Measurements from ENCODE around the gene EIPR1. TPM values are rescaled to one million over a fixed set of nuclear protein-coding genes. Genes with fewer than 3 reads are reported as not detected.

Gene EIPR1
- total and polyA plus RNA-seq, 2 donors (not counting 1 experiment from before 2014, with no cell fraction given): 22.3 to 23.9 TPM

DNA sequence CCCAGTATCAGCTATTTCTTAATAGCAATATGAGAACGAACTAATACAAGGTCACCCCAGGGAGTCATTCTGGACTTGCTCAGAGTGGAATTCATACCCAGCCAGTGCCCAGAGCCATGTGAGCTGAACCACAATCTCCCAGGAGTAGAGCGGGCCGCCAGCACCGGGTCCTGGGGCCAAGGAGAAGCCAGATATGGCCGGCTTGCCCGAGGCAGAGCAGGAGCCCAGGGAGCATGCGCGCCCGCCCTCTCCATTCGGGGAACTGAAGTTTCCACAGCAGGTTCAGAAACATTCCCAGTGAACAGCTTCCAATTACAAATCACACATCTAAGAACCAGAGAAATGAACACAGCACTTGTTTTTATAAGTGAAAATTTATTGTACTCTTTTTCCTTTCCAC lies 37.5 kb downstream of the EIPR1 start:
- Histone ChIP-seq H3K4me3 (replicated peaks in 1 of 4; ENCODE audit: control extremely low read depth in 1 of 4, insufficient read depth in 1 of 4, low read depth in 3 of 4, low read length in 4 of 4) (no peak overlapping the region), H2AFZ (ENCODE audit: low read length) (no peak overlapping the region), H3K4me2 (ENCODE audit: extremely low read depth, insufficient read depth, low read length) (no peak overlapping the region), H3K79me2 (ENCODE audit: control insufficient read depth, insufficient read depth, low read length) (no peaks in the 10 kb centered on the region), H3K4me1 (ENCODE audit: control insufficient read depth, extremely low read depth, insufficient read depth, low read length) (no peaks in the 10 kb centered on the region), H3K9me3 (ENCODE audit: control insufficient read depth, insufficient read depth, low read depth, low read length) (no peaks in the 10 kb centered on the region), H4K20me1 (ENCODE audit: control insufficient read depth, extremely low read depth, insufficient read depth, low read length) (no peaks in the 10 kb centered on the region), H3K36me3 (ENCODE audit: control insufficient read depth, insufficient read depth, low read length) (no peaks in the 10 kb centered on the region), H3K27me3 (ENCODE audit: control insufficient read depth, insufficient read depth, low read length) (no peaks in the 10 kb centered on the region), H3K27ac (ENCODE audit: insufficient read depth, low read length) (no peak overlapping the region), H3K9ac (ENCODE audit: insufficient read depth, low read length) (no peak overlapping the region)
- DNase-seq (ENCODE audit: low read depth in 2 of 2): no peak
- TF ChIP-seq, protein P1, sequence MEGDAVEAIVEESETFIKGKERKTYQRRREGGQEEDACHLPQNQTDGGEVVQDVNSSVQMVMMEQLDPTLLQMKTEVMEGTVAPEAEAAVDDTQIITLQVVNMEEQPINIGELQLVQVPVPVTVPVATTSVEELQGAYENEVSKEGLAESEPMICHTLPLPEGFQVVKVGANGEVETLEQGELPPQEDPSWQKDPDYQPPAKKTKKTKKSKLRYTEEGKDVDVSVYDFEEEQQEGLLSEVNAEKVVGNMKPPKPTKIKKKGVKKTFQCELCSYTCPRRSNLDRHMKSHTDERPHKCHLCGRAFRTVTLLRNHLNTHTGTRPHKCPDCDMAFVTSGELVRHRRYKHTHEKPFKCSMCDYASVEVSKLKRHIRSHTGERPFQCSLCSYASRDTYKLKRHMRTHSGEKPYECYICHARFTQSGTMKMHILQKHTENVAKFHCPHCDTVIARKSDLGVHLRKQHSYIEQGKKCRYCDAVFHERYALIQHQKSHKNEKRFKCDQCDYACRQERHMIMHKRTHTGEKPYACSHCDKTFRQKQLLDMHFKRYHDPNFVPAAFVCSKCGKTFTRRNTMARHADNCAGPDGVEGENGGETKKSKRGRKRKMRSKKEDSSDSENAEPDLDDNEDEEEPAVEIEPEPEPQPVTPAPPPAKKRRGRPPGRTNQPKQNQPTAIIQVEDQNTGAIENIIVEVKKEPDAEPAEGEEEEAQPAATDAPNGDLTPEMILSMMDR (conservative IDR thresholded peaks at IDR 0.05 in 1 of 2, IDR thresholded peaks at IDR 0.05 in 1 of 2; ENCODE audit: low read depth in 1 of 2, low read length in 2 of 2): no peak
- TF ChIP-seq EZH2 (IDR thresholded peaks at IDR 0.05; ENCODE audit: low read length, missing control alignments): no peak

DNA sequence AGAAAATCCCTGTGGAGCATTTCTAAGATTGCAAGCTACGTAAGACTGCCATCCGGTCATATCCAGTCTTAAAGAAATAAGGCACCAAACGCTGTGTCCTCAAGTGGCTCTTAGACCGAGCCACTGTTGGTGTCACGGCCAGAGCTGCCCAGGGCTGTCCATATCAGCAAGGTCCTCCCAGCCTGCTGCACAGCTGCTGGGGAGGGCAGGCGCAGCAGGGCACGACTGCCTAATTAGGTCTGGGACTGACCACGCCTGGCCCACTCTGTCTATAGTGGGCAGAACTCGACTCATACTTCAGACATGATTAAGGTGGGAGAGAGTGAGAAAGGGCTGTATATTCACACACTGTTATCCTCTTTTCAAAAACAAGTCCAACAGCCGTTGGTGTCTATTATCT lies 39.3 kb downstream of the EIPR1 start:
- Histone ChIP-seq H3K4me3 (replicated peaks in 1 of 4; ENCODE audit: control extremely low read depth in 1 of 4, insufficient read depth in 1 of 4, low read depth in 3 of 4, low read length in 4 of 4) (no peak overlapping the region), H3K9me3 (ENCODE audit: control insufficient read depth, insufficient read depth, low read depth, low read length) (no peaks in the 10 kb centered on the region), H3K36me3 (ENCODE audit: control insufficient read depth, insufficient read depth, low read length) (no peaks in the 10 kb centered on the region), H3K4me1 (ENCODE audit: control insufficient read depth, extremely low read depth, insufficient read depth, low read length) (no peaks in the 10 kb centered on the region), H3K4me2 (ENCODE audit: extremely low read depth, insufficient read depth, low read length) (no peak overlapping the region), H4K20me1 (ENCODE audit: control insufficient read depth, extremely low read depth, insufficient read depth, low read length) (no peaks in the 10 kb centered on the region), H3K79me2 (ENCODE audit: control insufficient read depth, insufficient read depth, low read length) (no peaks in the 10 kb centered on the region), H3K27ac (ENCODE audit: insufficient read depth, low read length) (no peak overlapping the region), H3K27me3 (ENCODE audit: control insufficient read depth, insufficient read depth, low read length) (no peaks in the 10 kb centered on the region), H2AFZ (ENCODE audit: low read length) (no peak overlapping the region), H3K9ac (ENCODE audit: insufficient read depth, low read length) (no peak overlapping the region)
- TF ChIP-seq EZH2 (IDR thresholded peaks at IDR 0.05; ENCODE audit: low read length, missing control alignments): no peak
- TF ChIP-seq, protein P1 (conservative IDR thresholded peaks at IDR 0.05 in 1 of 2, IDR thresholded peaks at IDR 0.05 in 1 of 2; ENCODE audit: low read depth in 1 of 2, low read length in 2 of 2): no peak
- DNase-seq (ENCODE audit: low read depth in 2 of 2): no peak

DNA sequence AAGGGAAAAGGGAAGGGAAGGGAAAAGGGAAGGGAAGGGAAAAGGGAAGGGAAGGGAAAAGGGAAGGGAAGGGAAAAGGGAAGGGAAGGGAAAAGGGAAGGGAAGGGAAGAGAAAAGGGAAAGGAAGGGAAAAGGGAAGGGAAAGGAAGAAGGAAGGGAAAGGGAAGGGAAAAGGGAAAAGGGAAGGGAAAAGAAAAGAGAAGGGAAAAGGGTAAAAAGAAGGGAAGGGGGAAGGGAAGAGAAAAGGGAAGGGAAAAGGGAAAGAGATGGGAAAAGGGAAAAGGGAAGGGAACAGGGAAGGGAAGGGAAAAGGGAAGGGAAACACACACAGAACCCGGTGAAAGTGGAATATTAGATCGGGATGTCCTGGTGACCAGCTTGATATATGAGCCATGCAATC lies 40.8 kb downstream of the EIPR1 start:
- Histone ChIP-seq H3K36me3 (ENCODE audit: control insufficient read depth, insufficient read depth, low read length) (no peaks in the 10 kb centered on the region), H3K27me3 (ENCODE audit: control insufficient read depth, insufficient read depth, low read length) (no peaks in the 10 kb centered on the region), H3K27ac (ENCODE audit: insufficient read depth, low read length) (no peak overlapping the region), H2AFZ (ENCODE audit: low read length) (no peak overlapping the region), H3K79me2 (ENCODE audit: control insufficient read depth, insufficient read depth, low read length) (no peaks in the 10 kb centered on the region), H3K4me2 (ENCODE audit: extremely low read depth, insufficient read depth, low read length) (no peak overlapping the region), H4K20me1 (ENCODE audit: control insufficient read depth, extremely low read depth, insufficient read depth, low read length) (no peaks in the 10 kb centered on the region), H3K9me3 (ENCODE audit: control insufficient read depth, insufficient read depth, low read depth, low read length) (no peaks in the 10 kb centered on the region), H3K4me1 (ENCODE audit: control insufficient read depth, extremely low read depth, insufficient read depth, low read length) (no peaks in the 10 kb centered on the region), H3K4me3 (replicated peaks in 1 of 4; ENCODE audit: control extremely low read depth in 1 of 4, insufficient read depth in 1 of 4, low read depth in 3 of 4, low read length in 4 of 4) (no peak overlapping the region), H3K9ac (ENCODE audit: insufficient read depth, low read length) (no peak overlapping the region)
- DNase-seq (ENCODE audit: low read depth in 2 of 2): no peak
- TF ChIP-seq EZH2 (IDR thresholded peaks at IDR 0.05; ENCODE audit: low read length, missing control alignments): no peak
- TF ChIP-seq, protein P1 (conservative IDR thresholded peaks at IDR 0.05 in 1 of 2, IDR thresholded peaks at IDR 0.05 in 1 of 2; ENCODE audit: low read depth in 1 of 2, low read length in 2 of 2): no peak
